Skin of body (tissue), 2 donors: ENCODE data around the gene DLG1. TPM values are rescaled to one million over a fixed set of nuclear protein-coding genes. Genes with fewer than 3 reads are reported as not detected.
"Not testable (repeated sequence)": the region's sequence is repeated elsewhere in the genome, so short reads cannot be mapped to it uniquely, and the experiment has no call there.

Source experiments
- DNase-seq: peaks from one replicate; lab custom pipeline; 2025; lab: John Stamatoyannopoulos, UW
- total RNA-seq: library from RNA; depleted of rRNA; stranded (reverse); fragments of >200 nt; gene quantifications from one replicate; pipeline ENCODE4 v1.2.3, GENCODE V29; 2014

DLG1 gene
- total RNA-seq, 1 donor from 2014 or later, result 119 TPM

DNA sequence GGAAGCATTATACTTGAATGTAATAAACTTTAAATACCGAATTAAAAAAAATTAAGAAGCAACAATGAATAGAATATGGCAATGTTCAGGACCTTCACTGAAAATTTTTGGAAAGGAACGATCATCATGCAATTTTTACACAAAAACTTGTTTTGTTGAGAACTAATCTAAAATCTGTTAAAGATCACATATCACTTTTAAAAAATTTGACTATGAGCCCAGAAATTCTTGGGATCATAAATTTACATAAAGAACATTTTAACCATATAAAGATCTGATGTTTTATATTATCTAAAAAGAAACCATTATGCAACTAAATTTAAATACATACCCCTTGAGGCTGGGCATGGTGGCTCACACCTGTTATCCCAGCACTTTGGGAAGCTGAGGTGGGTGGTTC is 192.6 kb downstream of the DLG1 start:
- DNase-seq, result no peak

DNA sequence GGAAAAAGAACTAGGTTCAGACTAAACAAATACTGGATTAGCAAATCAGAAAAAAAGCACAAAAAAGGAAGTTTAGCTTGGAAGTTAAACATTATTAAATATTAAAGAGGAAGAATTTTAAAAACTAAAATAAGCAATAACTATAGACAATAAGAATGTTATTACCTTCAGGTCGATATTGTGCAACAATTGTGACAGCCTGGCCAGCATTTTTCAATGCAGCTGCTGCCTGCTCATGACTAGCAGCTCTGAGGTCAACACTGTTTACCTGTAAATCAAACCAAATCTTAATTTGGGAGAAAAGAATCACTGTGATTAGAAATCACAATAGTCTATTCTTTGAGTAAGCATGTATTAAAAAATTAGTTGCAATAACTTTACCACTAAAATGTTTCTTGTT is 193.7 kb downstream of the DLG1 start:
- no peak for DNase-seq

DNA sequence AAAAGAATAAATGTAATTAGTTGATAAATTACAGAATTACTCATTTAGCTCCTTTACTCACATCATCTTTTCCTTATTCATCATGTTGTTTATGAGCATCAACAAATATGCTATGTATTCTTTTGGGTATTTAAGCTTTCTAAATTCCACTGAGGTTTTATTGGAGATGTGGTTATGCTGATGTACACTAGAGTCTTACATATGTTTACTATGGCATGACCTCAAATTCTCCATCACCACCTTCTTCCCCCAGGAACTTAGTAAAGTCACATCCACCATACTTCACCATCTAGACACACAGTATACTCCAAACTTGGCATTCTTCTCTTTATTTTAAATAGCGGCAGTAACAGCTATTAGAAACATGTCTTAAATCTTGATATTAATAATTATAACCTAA is 194.6 kb downstream of the DLG1 start:
- no peak for DNase-seq

DNA sequence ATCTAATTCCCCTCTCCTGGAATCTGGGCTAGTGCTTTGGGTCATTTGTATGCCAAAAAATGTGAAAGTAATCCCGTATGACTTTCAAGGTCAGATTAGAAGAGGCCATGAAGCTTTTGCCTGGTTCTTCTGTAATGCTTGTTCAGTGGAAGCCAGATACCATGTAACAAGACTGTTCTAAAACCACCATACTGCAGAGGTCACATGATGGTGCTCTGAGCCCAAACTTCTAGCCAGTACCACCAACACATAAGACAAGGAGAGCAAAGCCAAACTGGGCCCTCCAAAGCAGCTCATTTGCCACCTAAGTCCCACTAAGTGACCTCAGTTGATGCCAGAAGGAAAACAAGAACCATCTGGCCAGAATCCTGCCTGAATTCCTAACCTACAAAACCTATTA is 204.5 kb downstream of the DLG1 start:
- no peak for DNase-seq

DNA sequence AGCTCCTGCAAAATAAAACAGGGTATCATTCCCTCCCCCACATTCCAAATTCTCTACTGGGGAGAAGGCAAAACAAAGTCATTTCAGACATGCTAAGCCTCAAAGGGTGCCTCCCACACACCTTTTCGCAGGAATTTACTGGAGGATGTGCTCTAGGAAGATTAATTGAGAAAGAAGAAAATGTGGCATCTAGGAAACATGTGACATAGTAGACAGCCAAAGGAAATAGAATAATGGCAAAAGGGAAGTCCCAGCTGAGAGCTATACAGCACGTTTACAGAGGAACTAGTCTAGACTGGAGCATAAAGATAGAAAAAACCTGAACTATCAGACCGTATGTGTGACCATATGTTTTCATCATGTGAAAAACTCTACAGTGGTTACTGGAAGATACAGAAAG is 210.0 kb downstream of the DLG1 start:
- no peak for DNase-seq

DNA sequence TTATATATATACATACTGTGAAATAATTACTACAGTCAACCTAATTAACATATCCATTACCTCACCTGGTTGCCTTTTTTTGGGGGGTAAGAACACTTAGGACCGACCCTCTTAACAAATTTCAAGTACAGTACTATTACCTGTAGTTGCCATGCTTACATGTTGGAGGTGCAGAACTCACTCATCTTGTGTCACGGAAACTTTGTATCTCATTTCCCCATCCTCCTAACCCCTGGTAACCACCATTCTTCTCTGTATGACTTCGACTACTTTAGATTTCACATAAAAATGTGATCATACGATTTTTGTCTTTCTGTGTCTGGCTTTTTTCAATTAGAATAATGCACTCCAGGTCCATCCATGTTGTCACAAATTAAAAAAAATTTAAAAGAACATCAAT is 213.3 kb downstream of the DLG1 start:
- DNase-seq, result no peak

DNA sequence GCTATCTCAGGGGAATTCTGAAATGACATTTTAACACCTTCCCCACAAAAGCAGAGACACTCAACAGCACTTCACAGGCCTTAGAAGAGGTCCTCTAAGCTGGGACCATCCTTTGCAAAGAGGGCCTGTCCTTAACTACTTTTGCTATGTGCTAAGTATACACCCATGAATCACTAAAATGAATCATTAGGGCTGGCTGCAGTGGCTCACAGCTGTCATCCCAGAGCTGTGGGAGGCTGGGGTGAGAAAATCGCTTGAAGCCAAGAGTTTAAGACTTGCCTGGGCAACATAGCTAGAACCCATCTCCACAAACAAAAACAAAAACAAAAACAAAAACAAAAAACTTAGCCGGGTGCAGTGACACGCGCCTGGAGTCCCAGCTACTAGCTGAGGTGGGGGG is 214.9 kb downstream of the DLG1 start:
- DNase-seq, result no peak

DNA sequence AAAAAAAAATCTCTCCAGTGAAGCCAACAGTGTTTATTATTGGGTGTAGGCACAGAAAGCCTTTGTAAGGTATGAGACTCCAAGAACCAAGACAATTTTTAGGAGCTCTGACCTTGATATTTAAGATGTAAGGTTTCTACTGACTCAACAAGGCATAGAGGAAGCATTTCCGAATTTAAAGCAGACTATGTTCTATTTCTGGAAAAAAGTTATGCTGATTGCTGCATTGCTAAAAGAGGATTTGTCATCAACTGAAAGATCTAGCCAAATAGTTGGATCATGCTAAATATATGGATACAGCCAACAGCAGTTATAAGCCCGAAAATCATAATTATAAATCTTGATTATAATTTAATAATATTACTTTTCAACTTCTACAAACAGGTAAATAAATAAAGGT is 215.5 kb downstream of the DLG1 start:
- no peak for DNase-seq

DNA sequence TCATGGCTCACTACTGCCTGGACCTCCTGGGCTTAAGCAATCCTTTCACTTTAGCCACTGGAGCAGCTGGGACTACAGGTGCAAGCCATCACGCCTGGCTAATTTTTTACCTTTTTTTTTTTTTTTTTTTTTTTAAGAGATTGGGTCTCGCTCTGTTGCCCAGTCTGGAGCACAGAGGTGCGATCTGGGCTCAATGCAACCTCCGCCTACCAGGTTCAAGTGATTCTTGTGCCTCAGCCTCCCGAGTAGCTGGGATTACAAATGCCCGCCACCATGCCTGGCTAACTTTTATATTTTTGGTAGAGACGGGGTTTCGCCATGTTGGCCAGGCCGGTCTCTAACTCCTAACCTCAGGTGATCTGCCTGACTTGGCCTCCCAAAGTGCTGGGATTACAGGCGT is 218.1 kb downstream of the DLG1 start:
- no peak for DNase-seq

DNA sequence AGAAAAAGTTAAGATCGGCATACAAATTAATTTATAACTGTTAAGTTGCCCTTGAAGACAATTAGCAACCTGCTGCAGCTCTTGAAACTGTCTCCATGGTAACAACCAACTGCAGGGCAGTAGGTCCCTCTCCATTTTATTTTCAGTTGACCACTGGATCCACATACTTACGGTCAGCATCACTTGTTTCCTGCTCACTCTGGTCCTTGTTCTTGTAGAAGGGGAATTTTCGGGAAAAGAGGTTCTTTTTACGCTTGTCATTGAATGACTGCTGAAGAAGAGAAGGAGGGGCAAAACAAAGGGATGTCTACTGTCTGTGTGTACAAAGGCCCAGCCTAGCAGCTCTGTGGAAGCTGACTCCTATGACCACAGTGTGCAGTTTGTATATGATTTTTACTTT is 222.0 kb downstream of the DLG1 start:
- DNase-seq, result no peak

DNA sequence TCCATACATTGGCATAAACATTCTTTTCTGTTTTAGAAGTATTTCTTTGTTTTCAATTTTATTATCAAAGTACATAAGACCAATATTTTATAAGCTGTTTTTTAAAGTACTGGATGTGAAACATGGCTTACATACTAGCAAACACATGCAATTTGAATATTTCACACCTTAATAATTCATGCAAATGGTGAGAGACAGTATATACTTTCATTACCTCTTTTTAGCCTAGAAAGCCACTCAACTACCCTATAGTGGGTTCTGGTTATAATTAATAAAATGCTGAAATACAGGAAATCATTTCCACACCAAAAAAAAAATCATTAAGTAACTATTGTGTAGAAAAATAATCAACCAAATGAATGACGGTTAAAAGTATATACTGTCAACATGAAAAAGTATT is 230.3 kb downstream of the DLG1 start:
- no peak for DNase-seq

DNA sequence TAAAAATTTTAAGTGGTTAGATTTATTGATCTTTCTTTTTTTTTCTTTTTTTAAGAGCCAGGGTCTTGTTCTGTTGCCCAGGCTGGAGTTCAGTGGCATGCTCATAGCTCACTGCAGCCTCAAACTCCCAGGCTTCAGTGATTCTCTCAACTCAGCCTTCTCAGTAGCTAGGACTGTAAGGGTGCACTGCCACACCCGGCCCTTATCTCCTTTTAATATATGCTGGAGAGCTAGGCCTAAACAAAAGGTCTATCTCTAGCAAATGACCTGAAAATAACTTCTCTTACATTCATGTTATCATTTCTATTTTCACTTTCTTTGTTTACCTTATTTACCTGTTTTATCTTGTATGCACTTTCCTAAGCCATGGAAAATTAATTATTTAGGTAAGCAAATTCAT is 233.6 kb downstream of the DLG1 start:
- DNase-seq, result no peak

DNA sequence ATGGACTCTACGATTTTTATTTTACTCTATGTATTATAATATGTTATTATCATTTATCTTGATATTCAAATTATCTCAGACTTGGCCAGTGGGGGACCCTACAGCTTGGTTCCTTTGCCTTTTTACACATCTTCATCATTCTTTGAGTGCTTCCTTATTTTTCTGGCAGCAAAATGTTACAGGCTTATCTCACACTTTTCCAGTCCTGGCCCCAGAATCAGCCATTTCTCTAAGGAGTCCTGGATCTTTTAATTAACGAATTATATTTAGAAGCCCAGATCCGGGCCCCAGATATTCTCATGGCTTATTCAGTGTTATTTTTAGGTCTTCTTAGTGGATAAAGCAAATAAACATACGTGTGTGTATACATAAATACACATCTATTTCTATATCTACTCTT is 236.0 kb downstream of the DLG1 start:
- no peak for DNase-seq

DNA sequence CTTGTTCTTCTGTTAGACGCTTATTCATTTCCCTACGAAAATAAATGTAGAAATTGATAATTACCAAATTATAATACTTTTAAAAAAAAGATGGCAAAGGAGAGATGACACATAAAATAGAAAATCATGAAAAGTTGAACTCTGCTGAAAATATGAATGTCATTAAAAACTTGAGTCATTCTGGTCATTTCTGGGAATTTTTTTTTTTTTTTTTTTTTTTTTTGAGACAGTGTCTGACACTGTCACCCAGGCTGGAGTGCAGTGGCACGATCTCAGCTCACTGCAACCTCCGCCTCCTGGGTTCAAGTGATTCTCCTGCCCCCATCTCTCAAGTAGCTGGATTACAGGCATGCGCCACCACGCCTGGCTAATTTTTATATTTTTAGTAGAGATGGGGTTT is 246.8 kb downstream of the DLG1 start:
- not testable (repeated sequence) for DNase-seq

DNA sequence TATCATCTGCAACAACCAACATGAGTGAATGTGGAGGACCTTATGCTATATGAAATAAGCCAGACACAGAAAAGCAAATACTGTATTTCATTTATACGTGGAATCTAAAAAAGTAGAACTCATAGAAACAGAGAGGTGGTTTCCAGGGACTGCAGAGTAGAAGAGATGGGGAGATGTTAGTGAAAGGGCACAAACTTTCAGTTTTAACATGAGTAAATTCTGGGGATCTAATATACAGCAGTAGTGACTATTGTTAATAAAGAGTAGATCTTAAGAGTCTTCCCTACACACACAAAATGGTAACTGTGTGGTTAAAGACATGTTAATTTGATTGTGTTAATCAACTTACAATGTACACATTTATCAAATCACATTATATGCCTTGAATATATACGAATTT is 247.9 kb downstream of the DLG1 start:
- no peak for DNase-seq

DNA sequence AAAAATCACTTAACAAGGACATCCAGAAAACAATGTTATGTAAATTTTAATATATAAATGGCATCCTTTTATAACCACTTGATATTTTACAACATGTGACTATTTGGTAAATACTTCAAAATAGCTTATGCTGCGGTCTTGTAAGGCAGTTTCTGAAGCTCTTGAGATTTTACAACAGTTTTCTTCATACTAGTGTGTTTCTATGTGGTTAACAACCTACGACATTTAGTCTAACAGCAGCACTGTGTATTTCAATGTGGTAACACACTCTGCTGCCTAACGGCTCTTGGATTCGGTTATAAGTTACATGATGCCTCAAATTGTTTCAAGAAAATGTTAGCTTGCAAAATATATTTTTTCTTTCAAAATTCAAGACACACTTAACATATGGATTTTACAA is 255.9 kb downstream of the DLG1 start:
- DNase-seq, result no peak

DNA sequence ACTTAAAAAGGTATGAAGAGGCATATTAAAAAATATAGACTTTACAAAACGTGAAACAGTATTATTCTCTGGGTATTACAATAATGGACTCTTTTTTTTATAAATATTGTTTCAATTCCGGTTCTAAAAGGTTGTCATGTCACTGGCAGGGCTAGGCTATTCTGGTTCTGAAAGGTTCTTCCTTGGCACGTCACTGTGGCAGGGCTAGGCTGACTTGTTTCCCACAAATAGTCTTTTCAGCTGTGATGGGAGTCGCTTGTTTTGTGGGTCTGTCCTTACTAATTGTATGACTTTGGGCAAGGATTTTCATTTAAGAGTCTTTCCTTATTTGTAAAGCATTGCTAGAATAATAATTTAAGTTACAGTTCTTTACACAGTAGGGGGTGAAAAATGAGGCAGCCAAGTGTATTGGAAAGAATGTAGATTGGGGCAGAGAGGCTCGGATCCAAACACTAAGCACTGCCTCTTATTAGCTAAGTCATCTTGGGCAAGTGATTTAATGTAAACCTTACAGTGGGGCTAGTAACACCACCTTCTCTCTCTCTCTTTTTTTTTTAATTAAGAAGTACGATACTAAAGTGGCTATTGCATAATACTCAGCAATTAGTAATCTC is 256.4 kb downstream of the DLG1 start:
- no peak for DNase-seq

DNA sequence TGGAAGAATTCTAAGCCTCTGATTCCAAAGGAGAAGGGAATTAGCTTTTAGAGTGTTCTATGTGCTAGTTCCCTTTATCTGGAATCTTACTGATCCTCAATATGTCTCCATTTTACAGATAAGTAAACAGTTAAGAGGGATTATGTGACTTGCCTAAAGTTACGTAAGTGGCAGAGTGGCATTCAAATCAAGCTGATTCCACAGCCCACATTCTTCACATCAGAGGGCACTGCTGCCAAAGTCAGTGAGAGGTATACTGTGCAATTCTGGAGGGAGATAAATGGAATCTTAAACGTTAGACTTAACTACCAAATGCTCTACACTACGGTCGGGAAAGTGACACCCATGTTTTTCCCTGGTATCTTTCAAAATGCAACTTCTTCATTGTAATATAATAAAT is 257.8 kb downstream of the DLG1 start:
- DNase-seq, result no peak

DNA sequence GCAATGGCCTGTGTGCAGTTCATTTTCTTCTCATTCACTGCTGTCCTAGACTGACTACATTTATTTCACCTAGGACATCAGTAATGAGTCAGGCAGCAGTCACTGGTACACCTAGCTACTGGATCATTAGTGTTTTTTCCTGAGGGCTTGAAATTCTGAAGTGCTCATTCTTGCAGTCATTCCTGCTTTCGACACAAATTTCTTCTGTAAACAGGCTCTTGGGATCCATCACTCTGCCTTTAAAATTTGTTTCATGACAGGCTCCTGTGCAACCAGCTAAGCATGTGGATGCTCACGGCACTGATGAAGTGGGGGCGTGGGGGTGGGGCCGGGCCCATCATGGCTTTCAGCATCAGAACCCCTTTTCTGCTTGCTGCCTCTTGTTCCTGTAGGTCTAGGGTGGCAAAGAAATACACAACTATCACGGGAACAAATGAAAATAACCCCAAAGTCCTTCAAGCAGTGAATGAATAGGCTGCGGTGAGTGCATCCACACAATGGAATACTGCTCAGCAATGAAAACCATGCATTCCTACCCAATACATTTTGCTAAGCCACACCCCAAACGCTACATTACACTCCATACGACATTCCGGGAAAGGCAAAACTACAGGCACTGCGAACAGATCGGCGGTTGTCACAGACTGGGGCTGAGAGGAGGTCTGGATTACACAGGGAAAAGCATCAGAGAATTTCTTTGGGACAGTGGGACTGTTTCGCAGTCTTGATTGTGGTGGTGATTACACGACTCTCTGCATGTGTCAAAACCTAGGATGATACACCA is 259.5 kb downstream of the DLG1 start:
- no peak for DNase-seq

DNA sequence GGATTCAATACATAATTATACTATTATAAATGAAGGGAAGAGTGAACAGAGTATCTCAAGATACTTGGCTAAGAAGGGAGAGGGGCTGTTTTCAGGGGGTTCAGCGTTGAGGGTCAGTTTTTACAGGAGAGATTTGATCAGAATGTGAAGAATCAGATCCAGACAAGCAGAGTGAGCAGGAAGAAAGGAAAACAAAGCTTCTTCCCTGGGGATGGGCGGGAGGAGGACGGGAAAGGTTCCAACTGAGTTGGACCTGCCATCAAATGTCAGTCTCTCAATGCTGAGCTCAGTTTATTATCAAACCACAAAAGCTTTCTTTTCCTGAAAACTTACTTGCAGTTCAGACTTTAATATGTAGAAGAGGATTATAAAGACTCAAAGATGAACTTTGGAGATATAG is 262.8 kb downstream of the DLG1 start:
- DNase-seq, result no peak

DNA sequence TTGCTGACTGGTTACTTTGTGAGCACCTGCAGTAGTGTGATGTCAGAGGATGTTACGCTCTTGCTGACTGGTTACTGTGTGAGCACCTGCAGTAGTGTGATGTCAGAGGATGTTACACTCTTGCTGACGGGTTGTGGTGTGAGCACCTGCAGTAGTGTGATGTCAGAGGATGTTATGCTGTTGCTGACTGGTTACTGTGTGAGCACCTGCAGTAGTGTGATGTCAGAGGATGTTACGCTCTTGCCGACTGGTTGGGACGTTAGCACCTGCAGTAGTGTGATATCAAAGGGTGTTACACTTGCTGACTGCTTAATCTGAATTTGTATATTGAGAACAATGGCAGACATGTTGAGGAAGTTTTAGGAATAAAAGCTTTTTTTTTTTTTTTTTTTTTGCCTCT is 263.6 kb downstream of the DLG1 start:
- not testable (repeated sequence) for DNase-seq

DNA sequence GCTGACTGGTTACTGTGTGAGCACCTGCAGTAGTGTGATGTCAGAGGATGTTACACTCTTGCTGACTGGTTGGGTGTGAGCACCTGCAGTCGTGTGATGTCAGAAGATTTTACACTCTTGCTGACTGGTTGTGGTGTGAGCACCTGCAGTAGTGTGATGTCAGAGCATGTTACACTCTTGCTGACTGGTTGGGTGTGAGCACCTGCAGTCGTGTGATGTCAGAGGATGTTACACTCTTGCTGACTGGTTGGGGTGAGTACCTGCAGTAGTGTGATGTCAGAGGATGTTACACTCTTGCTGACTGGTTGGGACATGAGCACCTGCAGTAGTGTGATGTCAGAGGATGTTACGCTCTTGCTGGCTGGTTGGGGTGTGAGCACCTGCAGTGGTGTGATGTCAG is 264.6 kb downstream of the DLG1 start:
- not testable (repeated sequence) for DNase-seq
